Neural progenitor cell (in vitro differentiated cells): ENCODE data around the gene USP25.

Source experiments
- EZH2 ChIP-seq: fragments of 200-600 bp; sonication (generic); IDR thresholded peaks from 2 replicates; pipeline ENCODE4 v1.6.1; 2017; ENCODE audit warnings: antibody characterized with exemption, mild to moderate bottlenecking, moderate library complexity
- TF ChIP-seq, protein P1 (sequence below): fragments of 200-600 bp; sonication (generic); IDR thresholded peaks from 2 replicates; pipeline ENCODE4 v1.5.1; 2017; ENCODE audit warnings: antibody characterized with exemption, mild to moderate bottlenecking

DNA sequence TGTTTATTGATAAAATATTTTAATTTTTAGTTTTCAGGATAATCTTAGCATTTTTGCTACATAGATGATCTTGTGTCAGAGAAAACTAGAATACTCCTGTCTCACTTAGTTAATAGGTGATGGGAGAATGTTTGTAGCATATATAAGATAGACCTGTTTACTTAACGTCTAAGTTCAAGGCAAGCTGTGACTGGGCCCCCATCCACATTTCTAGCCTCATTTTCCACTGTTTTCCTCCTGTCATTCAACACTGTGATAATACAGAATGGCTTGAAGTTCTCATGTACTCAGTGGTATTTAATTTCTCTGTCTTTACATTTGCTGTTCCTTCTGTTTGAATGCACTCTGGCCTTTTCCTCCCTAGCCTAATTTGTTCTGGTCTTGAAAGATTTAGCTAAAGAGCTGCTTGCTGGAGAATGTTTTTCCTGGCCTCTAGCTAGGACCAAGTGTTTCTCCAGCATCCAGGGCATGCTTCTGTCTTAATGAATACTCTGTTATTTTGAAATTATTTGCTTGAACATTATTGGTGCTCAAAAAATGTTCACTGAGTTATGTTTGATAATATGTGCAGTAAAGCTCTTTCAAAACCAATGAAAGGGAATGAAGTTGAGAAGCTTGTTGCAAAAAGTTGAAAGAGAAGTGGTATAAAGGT, 37.3 kb downstream of the USP25 start:
- TF ChIP-seq, protein P1, sequence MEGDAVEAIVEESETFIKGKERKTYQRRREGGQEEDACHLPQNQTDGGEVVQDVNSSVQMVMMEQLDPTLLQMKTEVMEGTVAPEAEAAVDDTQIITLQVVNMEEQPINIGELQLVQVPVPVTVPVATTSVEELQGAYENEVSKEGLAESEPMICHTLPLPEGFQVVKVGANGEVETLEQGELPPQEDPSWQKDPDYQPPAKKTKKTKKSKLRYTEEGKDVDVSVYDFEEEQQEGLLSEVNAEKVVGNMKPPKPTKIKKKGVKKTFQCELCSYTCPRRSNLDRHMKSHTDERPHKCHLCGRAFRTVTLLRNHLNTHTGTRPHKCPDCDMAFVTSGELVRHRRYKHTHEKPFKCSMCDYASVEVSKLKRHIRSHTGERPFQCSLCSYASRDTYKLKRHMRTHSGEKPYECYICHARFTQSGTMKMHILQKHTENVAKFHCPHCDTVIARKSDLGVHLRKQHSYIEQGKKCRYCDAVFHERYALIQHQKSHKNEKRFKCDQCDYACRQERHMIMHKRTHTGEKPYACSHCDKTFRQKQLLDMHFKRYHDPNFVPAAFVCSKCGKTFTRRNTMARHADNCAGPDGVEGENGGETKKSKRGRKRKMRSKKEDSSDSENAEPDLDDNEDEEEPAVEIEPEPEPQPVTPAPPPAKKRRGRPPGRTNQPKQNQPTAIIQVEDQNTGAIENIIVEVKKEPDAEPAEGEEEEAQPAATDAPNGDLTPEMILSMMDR, result no peak
- TF ChIP-seq EZH2, result no peak
